GM23338 (cell line): ENCODE data around the gene NRAS. TPM values are rescaled to one million over a fixed set of nuclear protein-coding genes. Genes with fewer than 3 reads are reported as not detected.
A peak's percentile ranks its signal among the peaks of the same experiment; 100 is the strongest.

Experiments used
- ATAC-seq: fragments of 200-7000 bp; cut with Tn5 transposase; 3 replicates; pipeline ENCODE4 v1.9.1; 2020
- DNase-seq: peaks from one replicate; pipeline ENCODE4 v3.0.0-alpha.2; 2015; ENCODE audit warnings: low spot score
- H2AFZ ChIP-seq: fragments of 200-600 bp; sonication (generic); 2 replicates; pipeline ENCODE4 v1.8.0; 2016; ENCODE audit warnings: antibody characterized with exemption, mild to moderate bottlenecking, moderate library complexity
- H3F3A ChIP-seq: fragments of 200-600 bp; sonication (generic); replicated peaks from 2 replicates; pipeline ENCODE4 v1.8.0; 2017; ENCODE audit warnings: antibody characterized with exemption, mixed run types, low read depth
- H3K27ac ChIP-seq: fragments of 200-600 bp; sonication (generic); 2 replicates; pipeline ENCODE4 v1.6.1; 2016; ENCODE audit warnings: low read depth
- H3K27me3 ChIP-seq: fragments of 200-600 bp; sonication (generic); 2 replicates; pipeline ENCODE4 v1.8.0; 2016; ENCODE audit warnings: mild to moderate bottlenecking, mixed run types, moderate library complexity; ENCODE audit not compliant: insufficient read depth
- H3K36me3 ChIP-seq: fragments of 200-600 bp; sonication (generic); 2 replicates; pipeline ENCODE4 v1.8.0; 2016; ENCODE audit warnings: mild to moderate bottlenecking; ENCODE audit not compliant: insufficient read depth
- H3K4me1 ChIP-seq: fragments of 200-600 bp; sonication (generic); 2 replicates; pipeline ENCODE4 v1.8.0; 2016; ENCODE audit warnings: mild to moderate bottlenecking, moderate library complexity; ENCODE audit not compliant: insufficient read depth
- H3K4me2 ChIP-seq: fragments of 200-600 bp; sonication (generic); 2 replicates; pipeline ENCODE4 v1.7.1; 2017; ENCODE audit warnings: mixed run types
- H3K4me3 ChIP-seq: fragments of 200-600 bp; sonication (generic); 2 replicates; pipeline ENCODE4 v1.6.1; 2016; ENCODE audit warnings: mixed run types
- H3K79me2 ChIP-seq: fragments of 200-600 bp; sonication (generic); replicated peaks from 2 replicates; pipeline ENCODE4 v1.8.0; 2017; ENCODE audit warnings: mild to moderate bottlenecking; ENCODE audit not compliant: insufficient read depth
- H3K9me2 ChIP-seq: fragments of 200-600 bp; sonication (generic); 2 replicates; pipeline ENCODE4 v1.8.0; 2017; ENCODE audit not compliant: insufficient read depth
- H4K20me1 ChIP-seq: fragments of 200-600 bp; sonication (generic); replicated peaks from 2 replicates; pipeline ENCODE4 v1.8.0; 2017; ENCODE audit warnings: mild to moderate bottlenecking; ENCODE audit not compliant: insufficient read depth
- H3K27ac Mint-ChIP-seq: 2 replicates; pipeline ENCODE4 v1.8.0; 2020; ENCODE audit warnings: inconsistent platforms, mild to moderate bottlenecking, moderate library complexity, mixed read lengths
- H3K27me3 Mint-ChIP-seq: 3 replicates; pipeline ENCODE4 v1.8.0; 2022; ENCODE audit warnings: low read depth, mild to moderate bottlenecking, moderate library complexity, mixed read lengths, inconsistent platforms; ENCODE audit not compliant: insufficient read depth, poor library complexity
- H3K36me3 Mint-ChIP-seq: 3 replicates; pipeline ENCODE4 v1.8.0; 2021; ENCODE audit warnings: low read depth, mild to moderate bottlenecking, inconsistent platforms, moderate library complexity, mixed read lengths
- H3K4me1 Mint-ChIP-seq: 3 replicates; pipeline ENCODE4 v1.8.0; 2020; ENCODE audit warnings: mild to moderate bottlenecking, inconsistent platforms, mixed read lengths
- H3K4me3 Mint-ChIP-seq: 3 replicates; pipeline ENCODE4 v1.8.0; 2021; ENCODE audit warnings: moderate library complexity, mild to moderate bottlenecking, inconsistent platforms, mixed read lengths
- H3K9me3 Mint-ChIP-seq: 3 replicates; pipeline ENCODE4 v1.8.0; 2020; ENCODE audit warnings: moderate library complexity, mild to moderate bottlenecking, inconsistent platforms, mixed read lengths
- CREB1 ChIP-seq: fragments of 250-450 bp; sonication (Bioruptor Pico); IDR thresholded peaks from 2 replicates; pipeline ENCODE4 v1.5.0; 2020; ENCODE audit warnings: low read depth, mild to moderate bottlenecking, moderate library complexity
- CTCF ChIP-seq, 2 experiments: fragments of 200-600 bp in 1 of 2; sonication (generic) in 1 of 2; conservative IDR thresholded peaks; 2 replicates each; pipeline versions ENCODE4 v1.5.1 to v1.6.1; 2016 to 2017; ENCODE audit warnings: antibody characterized with exemption in 2 of 2, low read depth in 2 of 2, mild to moderate bottlenecking in 2 of 2, moderate library complexity in 1 of 2
- EZH2phosphoT487 ChIP-seq: fragments of 200-600 bp; sonication (generic); IDR thresholded peaks from one replicate; pipeline ENCODE4 v1.8.1; 2018; ENCODE audit warnings: antibody characterized with exemption; ENCODE audit not compliant: unreplicated experiment
- JUNB ChIP-seq: IDR thresholded peaks from one replicate; pipeline ENCODE4 v1.6.1; 2016; ENCODE audit warnings: antibody characterized with exemption; ENCODE audit not compliant: unreplicated experiment
- NANOG ChIP-seq: IDR thresholded peaks from 2 replicates; pipeline ENCODE4 v1.6.1; 2016; ENCODE audit warnings: antibody characterized with exemption, borderline replicate concordance
- POLR2AphosphoS5 ChIP-seq: IDR thresholded peaks from 2 replicates; pipeline ENCODE4 v1.6.1; 2016; ENCODE audit warnings: antibody characterized with exemption, low read depth
- REST ChIP-seq: IDR thresholded peaks from one replicate; pipeline ENCODE4 v1.6.1; 2018; ENCODE audit warnings: antibody characterized with exemption; ENCODE audit not compliant: unreplicated experiment
- STAT1 ChIP-seq: IDR thresholded peaks from one replicate; pipeline ENCODE4 v1.6.1; 2016; ENCODE audit warnings: antibody characterized with exemption; ENCODE audit not compliant: unreplicated experiment
- ZNF114 ChIP-seq: fragments of 250-450 bp; sonication (Bioruptor Pico); IDR thresholded peaks from 2 replicates; pipeline ENCODE4 v1.5.0; 2020; ENCODE audit warnings: mild to moderate bottlenecking, moderate library complexity
- ZNF331 ChIP-seq: fragments of 250-450 bp; sonication (Bioruptor Pico); IDR thresholded peaks from 2 replicates; pipeline ENCODE4 v1.5.0; 2020; ENCODE audit warnings: low read depth, mild to moderate bottlenecking, moderate library complexity
- ZNF462 ChIP-seq: fragments of 250-450 bp; sonication (Bioruptor Pico); IDR thresholded peaks from 2 replicates; pipeline ENCODE4 v1.5.0; 2020; ENCODE audit warnings: mild to moderate bottlenecking, moderate library complexity
- polyA plus RNA-seq: library from polyadenylated mRNA; unstranded; fragments of >200 nt; fragmentation: Nextera tagmentation; extraction: Ambion mirVana; gene quantifications from 2 replicates; pipeline ENCODE4 v1.2.1, GENCODE V29; 2016
- total RNA-seq: library from RNA; depleted of rRNA; stranded (reverse); fragments of >200 nt; shearing (Covaris generic); gene quantifications from 2 replicates; pipeline ENCODE4 v1.2.3, GENCODE V29; 2014

The NRAS gene
- total and polyA plus RNA-seq, 2 experiments from 2014 or later, result 22.3 to 83.2 TPM

GRCh38 chr1:114740331-114740730 lies 23.8 kb upstream of the NRAS start:
- Histone ChIP-seq H3F3A (no peaks in the 10 kb centered on the region), H3K9me2 (no peaks in the 10 kb centered on the region), H3K4me2 (no peak overlapping the region), H3K27ac (no peak overlapping the region), H4K20me1 (peaks cover 33% of the 10 kb centered on the region), H3K79me2 (peaks cover 98% of the 10 kb centered on the region), H3K27me3 (no peaks in the 10 kb centered on the region), H3K4me3 (no peak overlapping the region), H3K36me3 (peaks cover 29% of the 10 kb centered on the region), H3K4me1 (peaks cover 3% of the 10 kb centered on the region), H2AFZ (no peak overlapping the region)
- H3K9me3 Mint-ChIP-seq, result no peaks in the 10 kb centered on the region
- no peak for DNase-seq
- no peak for TF ChIP-seq CREB1 (CRISPR knock-in tag)
- TF ChIP-seq STAT1, result no peak
- TF ChIP-seq POLR2AphosphoS5, result no peak
- no peak for TF ChIP-seq EZH2phosphoT487
- no peak for TF ChIP-seq NANOG
- no peak for TF ChIP-seq JUNB
- no peak for TF ChIP-seq ZNF331 (CRISPR knock-in tag)
- TF ChIP-seq CTCF (conservative IDR thresholded peaks at IDR 0.05; ENCODE audit: low read depth in 2 of 2), result no peak
- no peak for TF ChIP-seq ZNF462 (CRISPR knock-in tag)
- no peak for TF ChIP-seq ZNF114 (CRISPR knock-in tag)
- no peak for TF ChIP-seq REST
- H3K36me3 Mint-ChIP-seq, result peaks cover 81% of the 10 kb centered on the region
- no peak overlapping the region for H3K4me3 Mint-ChIP-seq
- peaks cover 9% of the 10 kb centered on the region; the same call in 2 of the 3 replicates for H3K4me1 Mint-ChIP-seq
- H3K27ac Mint-ChIP-seq, result peak overlapping the region; percentile 66
- no peak for ATAC-seq
- H3K27me3 Mint-ChIP-seq, result no peaks in the 10 kb centered on the region
